NCI-H2171 (cell line): Measurements from ENCODE around the gene VAMP4.
"Not testable (repeated sequence)": the region's sequence is repeated elsewhere in the genome, so short reads cannot be mapped to it uniquely, and the experiment has no call there.

ENCODE experiments used
- DNase-seq: peaks from one replicate; lab custom pipeline; 2025; lab: John Stamatoyannopoulos, UW

The VAMP4 gene

GRCh38 chr1:171695772-171696171 lies 46.1 kb downstream of the VAMP4 start:
- not testable (repeated sequence) for DNase-seq

- not testable (repeated sequence) for DNase-seq
Measured at GRCh38 chr1:171693541-171693940, 48.3 kb downstream of the VAMP4 start.

- no peak for DNase-seq
Measured at GRCh38 chr1:171683870-171684269, 58.0 kb downstream of the VAMP4 start.

GRCh38 chr1:171680339-171680738 lies 61.5 kb downstream of the VAMP4 start:
- DNase-seq = no peak

- DNase-seq = no peak
Measured at GRCh38 chr1:171676823-171677222, 65.0 kb downstream of the VAMP4 start.

GRCh38 chr1:171674431-171675405 lies 67.1 kb downstream of the VAMP4 start:
- no peak for DNase-seq

- no peak for DNase-seq
Measured at GRCh38 chr1:171670739-171671138, 71.1 kb downstream of the VAMP4 start.

GRCh38 chr1:171668372-171668771 lies 73.5 kb downstream of the VAMP4 start:
- no peak for DNase-seq

- DNase-seq = no peak
Measured at GRCh38 chr1:171666114-171666769, 75.6 kb downstream of the VAMP4 start.

- DNase-seq = no peak
Measured at GRCh38 chr1:171664976-171665375, 76.9 kb downstream of the VAMP4 start.

GRCh38 chr1:171663854-171664575 lies 77.8 kb downstream of the VAMP4 start:
- no peak for DNase-seq

- no peak for DNase-seq
Measured at GRCh38 chr1:171663036-171663853, 78.6 kb downstream of the VAMP4 start.

- no peak for DNase-seq
Measured at GRCh38 chr1:171661076-171661650, 80.7 kb downstream of the VAMP4 start.

GRCh38 chr1:171656206-171656605 lies 85.7 kb downstream of the VAMP4 start:
- DNase-seq = not testable (repeated sequence)

- DNase-seq = no peak
Measured at GRCh38 chr1:171655746-171656116, 86.1 kb downstream of the VAMP4 start.

- DNase-seq = no peak
Measured at GRCh38 chr1:171654942-171655745, 86.7 kb downstream of the VAMP4 start.

- no peak for DNase-seq
Measured at GRCh38 chr1:171654201-171654941, 87.5 kb downstream of the VAMP4 start.

GRCh38 chr1:171653796-171654195 lies 88.1 kb downstream of the VAMP4 start:
- no peak for DNase-seq

- no peak for DNase-seq
Measured at GRCh38 chr1:171652234-171652822, 89.5 kb downstream of the VAMP4 start, which contains the start of gene MYOC. TSS of gene MYOC (minus strand) at chr1:171652688. CDS start at chr1:171652611, 77 bp downstream.
